ENCODE results near the gene NTM.

Gene NTM

GRCh38 chr11:131694526-131695424 is 324.4 kb downstream of the NTM start:
- no peak overlapping the region for H3K56ac ChIP-seq (ENCODE audit: low read length)
- H3K4me3 ChIP-seq (ENCODE audit: low read length) = no peak overlapping the region
- no peak overlapping the region for H3K9ac ChIP-seq (ENCODE audit: low read length)
- H3K4me1 ChIP-seq (ENCODE audit: control insufficient read depth, low read depth, low read length) = no peaks in the 10 kb centered on the region
- H3K4me2 ChIP-seq (ENCODE audit: low read length) = no peak overlapping the region
- no CpG with 5 or more reads among the region's 34 CpGs for WGBS (ENCODE audit: extremely low coverage, insufficient coverage, low lambda C conversion rate)
- no peak overlapping the region for H3K18ac ChIP-seq (ENCODE audit: low read length)
- no peaks in the 10 kb centered on the region for H3K36me3 ChIP-seq (ENCODE audit: control insufficient read depth, insufficient read depth, low read length)
- DNase-seq = peak; percentile 86
- no peak overlapping the region for H2BK5ac ChIP-seq (ENCODE audit: low read length)
- no peak overlapping the region for H2BK15ac ChIP-seq (replicated peaks; ENCODE audit: low read depth)
- H3K27ac ChIP-seq (ENCODE audit: low read depth, low read length) = no peak overlapping the region
- no peaks in the 10 kb centered on the region for H3K79me1 ChIP-seq (ENCODE audit: low read length)
- H3K4ac ChIP-seq (ENCODE audit: low read depth, low read length) = no peak overlapping the region
- H2BK120ac ChIP-seq (ENCODE audit: low read depth, low read length) = no peak overlapping the region
- no peak overlapping the region for H4K8ac ChIP-seq (ENCODE audit: low read depth, low read length)
- no peak overlapping the region for H3K23ac ChIP-seq (ENCODE audit: low read length)
- H4K5ac ChIP-seq (ENCODE audit: low read length) = no peak overlapping the region
- no peak overlapping the region for H2AK5ac ChIP-seq (ENCODE audit: low read length)
- no peaks in the 10 kb centered on the region for H3K79me2 ChIP-seq (ENCODE audit: control insufficient read depth, insufficient read depth, low read length)
- H3K27me3 ChIP-seq (ENCODE audit: insufficient read depth, low read length, poor library complexity) = no peaks in the 10 kb centered on the region

GRCh38 chr11:131695889-131696429 is 325.5 kb downstream of the NTM start:
- Histone ChIP-seq H3K27ac (ENCODE audit: low read depth, low read length) (no peak overlapping the region), H3K56ac (ENCODE audit: low read length) (no peak overlapping the region), H3K27me3 (ENCODE audit: insufficient read depth, low read length, poor library complexity) (no peaks in the 10 kb centered on the region), H3K36me3 (ENCODE audit: control insufficient read depth, insufficient read depth, low read length) (no peaks in the 10 kb centered on the region), H4K8ac (ENCODE audit: low read depth, low read length) (no peak overlapping the region), H2AK5ac (ENCODE audit: low read length) (no peak overlapping the region), H2BK120ac (ENCODE audit: low read depth, low read length) (no peak overlapping the region), H3K4ac (ENCODE audit: low read depth, low read length) (no peak overlapping the region), H2BK15ac (replicated peaks; ENCODE audit: low read depth) (no peak overlapping the region), H2BK5ac (ENCODE audit: low read length) (no peak overlapping the region), H3K4me3 (ENCODE audit: low read length) (no peak overlapping the region), H3K4me2 (ENCODE audit: low read length) (no peak overlapping the region), H4K5ac (ENCODE audit: low read length) (no peak overlapping the region), H3K79me1 (ENCODE audit: low read length) (no peaks in the 10 kb centered on the region), H3K9ac (ENCODE audit: low read length) (no peak overlapping the region), H3K79me2 (ENCODE audit: control insufficient read depth, insufficient read depth, low read length) (no peaks in the 10 kb centered on the region), H3K4me1 (ENCODE audit: control insufficient read depth, low read depth, low read length) (no peaks in the 10 kb centered on the region), H3K23ac (ENCODE audit: low read length) (no peak overlapping the region), H3K18ac (ENCODE audit: low read length) (no peak overlapping the region)
- no peak for DNase-seq
- WGBS (ENCODE audit: extremely low coverage, insufficient coverage, low lambda C conversion rate) = no CpG with 5 or more reads among the region's 10 CpGs

DNA sequence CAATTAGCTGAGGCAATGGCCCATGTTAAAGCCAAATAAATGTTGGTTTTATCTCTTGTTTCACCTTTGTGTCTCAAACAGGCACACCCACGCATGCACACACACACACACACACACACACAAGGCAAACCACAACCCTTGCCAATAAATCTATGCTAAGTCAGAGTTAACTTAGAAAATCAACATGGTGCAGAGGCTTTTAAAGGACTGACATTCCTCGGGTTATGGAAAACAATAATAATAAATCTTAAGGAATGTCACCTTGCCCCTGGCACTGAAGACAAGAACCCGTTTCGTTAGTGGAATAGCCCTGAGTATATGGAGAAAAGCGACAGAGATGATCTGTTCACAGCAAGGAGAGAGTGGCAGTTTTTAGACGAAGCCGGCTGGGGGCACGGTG is 326.3 kb downstream of the NTM start:
- no peak overlapping the region for H2BK15ac ChIP-seq (replicated peaks; ENCODE audit: low read depth)
- no peak overlapping the region for H2BK120ac ChIP-seq (ENCODE audit: low read depth, low read length)
- no peak overlapping the region for H2AK5ac ChIP-seq (ENCODE audit: low read length)
- no peaks in the 10 kb centered on the region for H3K79me2 ChIP-seq (ENCODE audit: control insufficient read depth, insufficient read depth, low read length)
- WGBS (ENCODE audit: extremely low coverage, insufficient coverage, low lambda C conversion rate) = no CpG with 5 or more reads among the region's 8 CpGs
- no peak overlapping the region for H3K23ac ChIP-seq (ENCODE audit: low read length)
- no peak overlapping the region for H3K9ac ChIP-seq (ENCODE audit: low read length)
- no peak overlapping the region for H3K4me2 ChIP-seq (ENCODE audit: low read length)
- no peak overlapping the region for H3K56ac ChIP-seq (ENCODE audit: low read length)
- no peak overlapping the region for H2BK5ac ChIP-seq (ENCODE audit: low read length)
- H4K5ac ChIP-seq (ENCODE audit: low read length) = no peak overlapping the region
- no peaks in the 10 kb centered on the region for H3K36me3 ChIP-seq (ENCODE audit: control insufficient read depth, insufficient read depth, low read length)
- H3K27me3 ChIP-seq (ENCODE audit: insufficient read depth, low read length, poor library complexity) = no peaks in the 10 kb centered on the region
- no peak overlapping the region for H3K27ac ChIP-seq (ENCODE audit: low read depth, low read length)
- DNase-seq = no peak
- H4K8ac ChIP-seq (ENCODE audit: low read depth, low read length) = no peak overlapping the region
- no peak overlapping the region for H3K18ac ChIP-seq (ENCODE audit: low read length)
- H3K4me3 ChIP-seq (ENCODE audit: low read length) = no peak overlapping the region
- H3K4me1 ChIP-seq (ENCODE audit: control insufficient read depth, low read depth, low read length) = no peaks in the 10 kb centered on the region
- H3K79me1 ChIP-seq (ENCODE audit: low read length) = no peaks in the 10 kb centered on the region
- no peak overlapping the region for H3K4ac ChIP-seq (ENCODE audit: low read depth, low read length)

- no peak overlapping the region for H4K5ac ChIP-seq (ENCODE audit: low read length)
- H3K27me3 ChIP-seq (ENCODE audit: insufficient read depth, low read length, poor library complexity) = no peaks in the 10 kb centered on the region
- no peaks in the 10 kb centered on the region for H3K79me2 ChIP-seq (ENCODE audit: control insufficient read depth, insufficient read depth, low read length)
- H3K23ac ChIP-seq (ENCODE audit: low read length) = no peak overlapping the region
- no peak overlapping the region for H3K27ac ChIP-seq (ENCODE audit: low read depth, low read length)
- no peak overlapping the region for H2BK15ac ChIP-seq (replicated peaks; ENCODE audit: low read depth)
- H3K36me3 ChIP-seq (ENCODE audit: control insufficient read depth, insufficient read depth, low read length) = no peaks in the 10 kb centered on the region
- no peaks in the 10 kb centered on the region for H3K79me1 ChIP-seq (ENCODE audit: low read length)
- H3K56ac ChIP-seq (ENCODE audit: low read length) = no peak overlapping the region
- H3K18ac ChIP-seq (ENCODE audit: low read length) = no peak overlapping the region
- H3K4me2 ChIP-seq (ENCODE audit: low read length) = no peak overlapping the region
- no peak overlapping the region for H2AK5ac ChIP-seq (ENCODE audit: low read length)
- DNase-seq = no peak
- no peak overlapping the region for H2BK5ac ChIP-seq (ENCODE audit: low read length)
- no peak overlapping the region for H3K4me3 ChIP-seq (ENCODE audit: low read length)
- WGBS (ENCODE audit: extremely low coverage, insufficient coverage, low lambda C conversion rate) = no CpG with 5 or more reads among the region's 1 CpG
- H3K9ac ChIP-seq (ENCODE audit: low read length) = no peak overlapping the region
- H3K4me1 ChIP-seq (ENCODE audit: control insufficient read depth, low read depth, low read length) = no peaks in the 10 kb centered on the region
- H4K8ac ChIP-seq (ENCODE audit: low read depth, low read length) = no peak overlapping the region
- H2BK120ac ChIP-seq (ENCODE audit: low read depth, low read length) = no peak overlapping the region
- no peak overlapping the region for H3K4ac ChIP-seq (ENCODE audit: low read depth, low read length)
Observed at GRCh38 chr11:131703311-131703710, 332.9 kb downstream of the NTM start.

GRCh38 chr11:131704682-131705081 is 334.3 kb downstream of the NTM start:
- H3K9ac ChIP-seq (ENCODE audit: low read length) = no peak overlapping the region
- no CpG with 5 or more reads among the region's 2 CpGs for WGBS (ENCODE audit: extremely low coverage, insufficient coverage, low lambda C conversion rate)

More at GRCh38 chr11:131704682-131705081, 334.3 kb downstream of the NTM start:
- no peaks in the 10 kb centered on the region for H3K79me1 ChIP-seq (ENCODE audit: low read length)
- no peaks in the 10 kb centered on the region for H3K79me2 ChIP-seq (ENCODE audit: control insufficient read depth, insufficient read depth, low read length)
- H3K36me3 ChIP-seq (ENCODE audit: control insufficient read depth, insufficient read depth, low read length) = no peaks in the 10 kb centered on the region
- no peak overlapping the region for H3K4me3 ChIP-seq (ENCODE audit: low read length)
- H2BK15ac ChIP-seq (replicated peaks; ENCODE audit: low read depth) = no peak overlapping the region
- no peak overlapping the region for H3K27ac ChIP-seq (ENCODE audit: low read depth, low read length)
- H3K56ac ChIP-seq (ENCODE audit: low read length) = no peak overlapping the region
- no peak overlapping the region for H2AK5ac ChIP-seq (ENCODE audit: low read length)
- no peak overlapping the region for H4K8ac ChIP-seq (ENCODE audit: low read depth, low read length)
- no peak overlapping the region for H2BK5ac ChIP-seq (ENCODE audit: low read length)
- no peaks in the 10 kb centered on the region for H3K4me1 ChIP-seq (ENCODE audit: control insufficient read depth, low read depth, low read length)
- DNase-seq = no peak
- H4K5ac ChIP-seq (ENCODE audit: low read length) = no peak overlapping the region
- H3K4me2 ChIP-seq (ENCODE audit: low read length) = no peak overlapping the region
- H3K18ac ChIP-seq (ENCODE audit: low read length) = no peak overlapping the region
- H3K27me3 ChIP-seq (ENCODE audit: insufficient read depth, low read length, poor library complexity) = no peaks in the 10 kb centered on the region
- no peak overlapping the region for H3K4ac ChIP-seq (ENCODE audit: low read depth, low read length)
- no peak overlapping the region for H3K23ac ChIP-seq (ENCODE audit: low read length)
- H2BK120ac ChIP-seq (ENCODE audit: low read depth, low read length) = no peak overlapping the region

Data from mesendoderm (in vitro differentiated cells).